Stimulated activated CD8-positive, alpha-beta memory T cell treated with anti-CD3 and anti-CD28 coated beads, Interleukin-12 subunit alpha, Interleukin-12 subunit beta, amount 100 ng/mL, for 1 hour (primary cell): ENCODE results near the gene CNOT2.
"Not testable (repeated sequence)": the region's sequence is repeated elsewhere in the genome, so short reads cannot be mapped to it uniquely, and the experiment has no call there.

Source experiments
- DNase-seq: peaks from one replicate; pipeline ENCODE4 v3.0.0-alpha.2; 2020; ENCODE audit warnings: low read depth

Gene CNOT2

DNA sequence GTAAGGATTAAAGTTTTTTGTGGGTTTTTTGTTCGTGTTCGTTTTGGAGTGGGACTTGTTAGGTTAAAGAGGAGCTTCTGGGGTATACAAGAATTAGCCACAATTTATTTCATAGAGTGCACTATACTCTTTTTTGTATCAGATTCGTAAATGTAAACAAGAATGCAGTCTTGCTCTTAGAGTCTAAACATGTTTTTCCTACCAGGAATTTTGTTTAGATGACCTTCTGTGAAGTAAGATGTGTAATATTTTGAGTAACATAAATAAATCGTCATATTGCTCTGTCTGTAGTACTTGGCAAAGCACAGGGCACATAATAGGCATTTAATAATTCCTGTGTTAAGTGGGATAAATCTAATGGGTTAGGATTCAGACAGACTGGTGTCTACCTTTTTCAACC lies 9.6 kb downstream of the CNOT2 start:
- DNase-seq = no peak

DNA sequence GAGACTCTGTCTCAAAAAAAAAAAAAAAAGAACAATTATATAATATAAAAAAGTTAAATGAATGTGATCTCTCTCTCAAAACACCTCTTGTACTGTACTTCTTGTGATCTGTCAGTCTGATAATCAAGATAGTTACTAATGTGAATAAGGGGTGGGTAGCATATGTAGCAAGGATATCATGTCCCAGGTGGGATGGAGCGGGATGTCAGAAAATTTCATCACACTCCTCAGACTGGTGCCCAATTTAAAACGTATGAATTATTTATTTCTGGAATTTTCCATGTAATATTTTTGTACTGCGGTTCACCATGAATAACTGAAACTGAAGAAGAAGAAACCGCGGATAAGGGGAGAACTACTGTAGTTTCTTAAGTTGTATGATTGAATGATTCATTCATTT lies 11.0 kb downstream of the CNOT2 start:
- no peak for DNase-seq

DNA sequence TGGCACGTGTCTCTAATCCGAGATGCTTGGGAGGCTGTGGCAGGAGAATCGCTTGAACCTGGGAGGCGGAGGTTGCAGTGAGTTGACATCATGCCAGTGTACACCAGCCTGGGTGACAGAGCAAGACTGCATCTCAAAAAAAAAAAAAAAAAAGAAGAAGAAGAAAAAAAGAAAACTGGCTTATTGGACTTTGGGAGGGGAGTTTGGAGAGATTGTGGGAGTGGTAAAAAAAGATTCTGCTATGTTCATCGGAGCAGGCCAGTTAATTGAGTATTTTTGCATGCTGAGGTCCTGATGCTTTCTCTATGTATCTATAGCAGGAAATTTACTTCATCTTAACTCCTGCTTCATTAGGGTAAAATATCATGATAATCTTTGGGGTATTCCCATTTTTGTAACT lies 11.6 kb downstream of the CNOT2 start:
- no peak for DNase-seq

DNA sequence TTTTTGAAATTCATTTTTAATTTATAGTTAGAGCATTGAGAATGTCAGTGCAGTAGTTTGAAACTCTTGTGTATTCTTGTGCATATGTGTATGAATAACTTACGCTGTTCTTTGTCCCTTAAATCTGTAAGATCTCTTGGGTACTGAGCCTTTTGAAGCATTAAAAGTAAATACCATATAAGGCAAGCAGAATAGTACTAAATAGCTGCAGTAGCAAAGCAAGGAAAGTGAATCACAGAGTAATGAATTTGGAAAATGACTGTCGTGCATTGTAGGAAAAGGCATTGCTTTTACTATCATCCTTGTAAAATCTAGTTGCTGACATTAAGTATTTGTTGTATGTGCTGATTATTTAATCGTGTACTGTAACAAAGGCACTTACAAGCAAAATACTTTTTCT lies 12.1 kb downstream of the CNOT2 start:
- no peak for DNase-seq

DNA sequence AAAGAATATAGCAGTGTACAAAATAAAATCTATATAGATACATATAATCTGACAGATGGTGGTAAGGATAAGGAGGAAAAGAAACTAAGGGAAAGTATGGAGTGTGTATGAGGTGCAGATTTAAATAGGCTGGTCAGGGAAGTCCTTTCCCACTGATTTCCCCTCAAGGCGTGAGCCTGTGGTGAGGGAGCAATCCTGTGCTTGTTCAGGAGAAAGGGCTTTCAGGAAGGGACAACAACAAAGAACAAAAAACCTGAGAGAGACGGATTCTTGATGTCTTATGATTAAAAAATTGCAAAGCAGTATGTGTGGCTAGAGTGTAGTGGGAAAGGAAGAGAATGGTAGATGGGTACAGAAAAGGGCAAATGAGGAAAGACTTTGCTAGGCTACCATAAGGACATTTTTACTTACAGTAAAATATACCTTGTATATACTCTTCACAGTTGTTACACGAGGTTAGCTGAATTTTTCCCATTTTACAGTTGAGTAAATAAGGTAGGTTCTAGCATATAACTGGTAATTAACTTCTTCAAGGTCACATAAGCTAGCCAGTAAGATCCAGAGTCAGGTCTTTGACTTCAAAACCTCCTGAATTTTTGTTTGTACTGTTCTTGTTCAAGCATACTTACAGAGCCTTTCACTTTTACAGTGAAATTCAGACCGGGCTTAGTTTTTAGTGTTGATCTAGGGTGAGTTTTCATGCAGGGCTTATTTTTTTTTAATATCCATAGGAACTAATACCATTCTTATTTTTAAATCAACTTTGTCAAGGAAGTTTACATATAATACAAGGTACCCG lies 15.6 kb downstream of the CNOT2 start:
- DNase-seq = no peak

DNA sequence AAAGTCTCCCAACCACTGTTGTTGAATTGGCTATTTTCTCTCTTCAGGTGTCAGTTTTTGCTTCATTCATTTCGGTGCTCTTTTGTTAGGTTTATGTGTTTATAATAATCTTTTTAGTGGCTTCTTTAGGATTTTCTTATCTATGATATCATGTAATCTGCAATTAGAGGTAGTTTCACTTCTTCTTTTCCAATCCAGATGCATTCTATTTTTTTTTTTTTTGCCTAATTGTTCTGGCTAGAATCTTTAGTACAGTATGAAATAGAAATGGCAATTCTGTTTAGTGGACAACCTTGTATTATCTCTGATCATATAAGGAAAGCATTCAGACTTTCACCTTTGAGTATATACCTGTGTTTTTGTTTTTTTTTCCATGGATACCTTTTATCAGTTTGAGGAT lies 17.4 kb downstream of the CNOT2 start:
- no peak for DNase-seq

DNA sequence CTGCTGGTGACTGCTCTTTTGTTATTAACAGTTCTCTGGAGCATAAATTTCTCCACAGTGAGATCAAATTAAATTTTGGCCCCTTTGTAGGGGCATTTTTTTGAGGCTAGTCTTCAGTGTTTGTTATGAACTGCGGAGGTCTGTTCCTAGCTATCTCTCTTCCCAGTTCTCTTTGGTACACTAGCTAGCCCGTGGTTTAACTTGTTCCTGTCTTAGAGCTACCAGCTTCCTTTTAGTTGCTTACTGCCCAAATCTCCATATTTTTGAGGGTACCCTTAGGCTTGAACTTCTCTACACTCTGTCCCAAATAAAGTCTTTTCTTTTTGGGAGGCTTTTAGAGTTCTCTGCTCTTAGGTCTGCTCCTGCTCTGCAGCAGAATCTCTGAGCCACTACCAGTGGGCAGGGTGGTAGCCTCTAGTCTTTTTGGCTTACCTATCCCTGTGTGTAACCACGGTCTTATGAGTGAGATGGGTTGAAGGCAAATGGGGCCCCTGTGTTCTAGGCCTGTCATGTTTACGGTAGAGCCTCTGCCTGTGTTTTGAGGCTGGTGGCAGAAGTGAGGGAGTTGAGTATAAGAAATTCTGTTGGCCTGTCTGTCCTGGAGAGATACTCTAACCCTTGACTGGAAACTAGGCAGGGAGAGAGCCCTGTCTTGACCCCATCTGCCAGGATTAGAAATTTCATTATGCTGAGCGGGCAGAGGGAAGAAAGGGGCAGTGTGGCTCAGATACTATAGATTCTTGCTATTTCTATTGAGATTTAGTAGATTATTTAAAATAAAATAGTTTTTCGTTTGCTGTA lies 21.0 kb downstream of the CNOT2 start:
- no peak for DNase-seq

DNA sequence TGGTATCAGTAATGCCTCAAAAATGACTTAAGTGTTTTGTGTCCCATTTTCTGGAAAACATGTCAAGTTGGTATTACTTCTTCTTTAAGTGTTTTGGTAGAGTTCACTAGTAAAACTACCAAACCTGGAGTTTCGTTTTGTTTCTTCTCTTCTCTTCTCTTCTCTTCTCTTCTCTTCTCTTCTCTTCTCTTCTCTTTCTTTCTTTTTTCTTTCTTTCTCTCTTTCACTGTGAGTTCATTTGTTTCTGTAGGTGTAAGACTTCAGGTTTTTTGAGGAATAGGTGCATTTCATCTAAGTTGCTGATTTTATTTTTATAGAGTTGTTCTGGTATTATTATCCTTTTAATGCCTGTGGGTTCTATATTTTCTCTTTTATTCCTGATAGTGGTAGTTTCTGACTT lies 21.9 kb downstream of the CNOT2 start:
- no peak for DNase-seq

DNA sequence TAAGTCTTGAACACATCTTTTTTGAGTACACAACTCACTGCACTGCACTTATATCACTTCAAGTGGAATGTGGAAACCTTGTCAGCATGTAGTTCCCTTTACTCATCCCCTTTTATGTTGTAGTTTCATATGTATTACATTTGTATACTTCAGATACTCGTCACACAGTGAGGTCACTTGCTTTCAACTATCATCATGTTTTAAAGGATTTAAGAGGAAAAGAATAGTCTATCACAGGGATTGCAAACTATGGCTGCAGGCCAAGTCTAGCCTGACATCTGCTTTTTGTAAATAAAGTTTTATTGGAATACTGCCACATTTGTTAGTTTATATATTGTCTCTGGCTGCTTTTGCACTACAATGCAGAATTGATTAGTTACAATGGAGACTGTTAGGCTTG lies 24.3 kb downstream of the CNOT2 start:
- no peak for DNase-seq

DNA sequence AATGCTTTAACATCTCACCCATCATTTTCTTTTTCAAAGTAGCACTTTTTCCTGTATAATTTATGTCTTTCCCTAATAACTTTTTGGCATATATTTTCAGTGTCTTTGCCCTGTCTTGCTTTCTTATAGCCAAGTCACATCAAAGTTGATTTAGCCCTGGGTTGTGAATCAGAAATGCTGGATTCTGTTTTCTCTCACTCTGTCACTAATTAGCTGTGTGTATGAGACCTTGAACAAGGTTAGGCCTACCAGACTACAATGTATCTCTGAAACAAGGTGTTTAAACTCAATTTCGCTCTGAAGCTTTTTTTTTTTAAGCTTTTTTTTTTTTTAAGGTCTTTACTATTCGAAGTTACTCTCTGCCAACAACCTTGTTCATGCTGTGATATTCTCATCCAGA lies 25.7 kb downstream of the CNOT2 start:
- no peak for DNase-seq

DNA sequence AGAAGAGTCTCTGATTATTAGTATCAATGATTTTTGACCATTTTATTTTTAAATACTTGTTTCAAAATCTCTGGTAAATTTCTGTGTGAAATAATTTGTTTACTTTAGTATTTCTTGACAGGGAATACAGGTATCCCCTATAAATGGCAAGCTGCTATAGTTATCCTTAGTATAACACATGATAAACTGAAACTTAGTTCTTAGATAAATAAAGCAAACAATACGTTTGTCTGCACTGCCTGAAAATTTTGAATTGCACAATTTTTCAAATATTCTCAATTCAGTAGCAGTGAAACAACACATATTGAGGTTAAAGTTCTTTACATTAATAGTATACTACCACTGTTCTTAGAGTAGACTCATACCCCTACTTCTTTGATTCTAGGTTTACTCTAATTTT lies 26.9 kb downstream of the CNOT2 start:
- no peak for DNase-seq

DNA sequence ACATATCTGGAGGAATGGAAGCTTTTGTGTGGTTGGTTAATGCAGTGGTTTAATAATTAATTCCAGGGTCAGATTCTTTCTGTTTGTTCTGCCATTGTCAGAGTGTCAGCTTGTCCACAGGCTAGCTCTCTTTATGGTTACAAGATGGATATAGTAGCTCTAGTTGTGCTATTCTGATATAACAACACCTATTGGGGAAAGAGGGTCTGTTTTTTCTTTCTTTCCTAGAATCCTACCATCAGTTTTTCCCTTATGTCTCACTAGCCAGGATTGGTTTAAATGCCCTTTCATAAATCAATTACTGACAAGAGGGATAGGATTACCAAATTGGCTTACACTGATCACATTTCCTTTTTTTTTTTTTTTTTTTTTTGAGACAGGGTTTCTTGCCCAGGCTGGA lies 27.8 kb downstream of the CNOT2 start:
- no peak for DNase-seq

DNA sequence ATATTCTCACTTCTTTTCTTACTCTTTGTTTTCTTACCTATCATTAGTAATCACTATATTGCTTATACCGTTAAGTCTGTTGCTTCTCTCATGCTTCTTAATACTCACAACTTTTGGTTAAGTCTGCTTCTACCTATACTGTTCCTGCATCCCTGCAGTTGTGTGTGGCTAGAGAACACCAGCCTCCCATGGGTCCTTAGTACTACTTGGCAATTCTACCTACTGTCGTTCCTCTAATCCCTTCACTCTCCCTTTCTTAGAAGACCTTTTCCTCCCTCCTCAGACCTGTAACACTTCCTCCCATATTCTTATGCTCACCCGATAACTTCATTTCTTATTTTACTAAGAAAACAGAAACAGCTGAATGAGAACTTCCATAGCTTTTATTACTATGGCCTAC lies 29.3 kb downstream of the CNOT2 start:
- DNase-seq = no peak

DNA sequence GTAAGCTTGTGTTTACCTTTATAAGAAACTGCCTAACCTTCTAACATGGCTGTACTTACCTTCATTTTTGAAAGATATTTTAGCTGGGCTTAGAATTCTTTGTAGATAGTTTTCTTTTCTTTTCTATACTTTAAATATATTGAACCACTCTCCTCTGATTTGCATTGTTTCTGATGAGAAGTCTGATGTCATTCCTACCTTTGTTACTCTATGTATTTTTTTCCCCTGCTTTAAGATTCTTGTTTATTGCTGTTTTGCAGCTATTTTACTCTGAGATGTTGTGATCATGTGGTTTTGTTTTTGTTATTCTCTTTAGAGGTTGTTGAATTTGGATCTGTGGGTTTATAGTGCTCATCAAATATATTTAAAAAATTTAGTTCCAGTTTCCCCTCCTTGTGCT lies 31.8 kb downstream of the CNOT2 start:
- no peak for DNase-seq

DNA sequence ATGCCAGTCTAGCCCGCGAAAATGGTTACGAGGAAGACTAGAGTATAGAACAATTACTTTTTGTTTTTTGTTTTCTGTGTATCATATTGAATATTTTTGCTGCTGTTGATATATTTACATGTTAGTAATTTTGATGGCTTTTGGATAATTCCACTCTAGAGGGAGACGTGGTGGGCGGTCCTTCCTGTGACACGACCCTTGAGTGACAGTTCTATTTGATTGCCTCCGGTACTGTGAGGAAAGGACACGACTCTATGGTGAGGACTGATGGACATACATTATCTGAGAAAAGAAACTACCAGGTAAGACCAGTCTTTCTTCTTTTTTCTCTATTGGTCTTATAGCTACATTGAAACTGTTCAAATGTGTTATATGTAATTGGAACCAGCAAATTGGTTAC lies 34.7 kb downstream of the CNOT2 start:
- DNase-seq = no peak

DNA sequence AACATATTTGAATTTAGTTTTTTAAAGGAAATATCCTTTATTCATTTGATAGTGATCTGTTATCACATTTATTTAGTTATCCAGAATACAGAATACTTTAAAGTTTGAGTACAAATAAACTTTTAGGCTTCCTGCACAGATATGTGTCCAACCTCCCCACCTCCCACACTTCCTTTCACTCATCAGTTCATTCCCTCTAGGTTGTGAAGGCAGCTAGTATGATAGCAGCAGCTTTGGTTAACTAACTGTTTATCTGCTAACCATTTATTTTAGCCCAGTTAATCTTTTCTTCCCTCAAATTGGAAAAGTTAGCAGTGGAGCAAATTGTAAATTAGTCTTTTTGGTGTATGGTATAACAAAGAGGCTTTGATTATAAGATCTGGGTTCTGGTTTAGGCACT lies 35.7 kb downstream of the CNOT2 start:
- no peak for DNase-seq

DNA sequence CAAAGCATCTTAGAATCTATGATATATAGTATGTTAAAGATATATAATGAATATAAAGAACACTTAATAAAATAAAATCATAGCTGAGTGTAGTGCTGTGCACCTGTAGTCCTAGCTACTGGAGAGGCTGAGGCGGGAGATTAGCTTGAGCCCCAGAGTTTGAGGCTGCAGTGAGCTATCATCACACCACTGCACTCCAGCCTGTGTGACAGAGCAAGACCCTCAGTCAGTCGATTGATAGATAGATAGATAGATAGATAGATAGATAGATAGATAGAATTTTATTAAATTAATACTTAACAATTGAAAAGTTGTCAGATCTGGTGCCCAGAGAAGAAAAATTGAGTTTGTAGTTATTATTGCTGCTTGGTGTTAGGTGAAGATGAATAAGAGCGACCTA lies 40.0 kb downstream of the CNOT2 start:
- DNase-seq = no peak

DNA sequence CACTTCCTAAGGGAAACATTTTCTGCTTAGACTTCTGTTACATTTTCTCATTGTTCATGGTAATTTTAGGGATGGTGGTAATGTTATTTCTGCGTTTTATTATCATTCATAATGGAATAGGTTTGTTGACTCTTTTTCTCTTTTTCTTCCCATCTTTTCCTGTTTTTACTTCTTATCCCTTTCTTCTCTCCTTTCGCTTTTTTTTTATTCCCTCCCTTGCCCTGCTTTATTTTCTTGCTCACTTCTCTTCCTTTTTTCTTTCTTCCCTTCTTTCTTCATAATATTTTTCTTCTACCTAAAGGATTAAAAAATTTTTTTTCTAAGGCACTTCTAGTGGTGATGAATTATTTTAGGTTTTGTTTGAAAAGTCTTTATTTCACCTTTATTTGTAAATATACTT lies 45.6 kb downstream of the CNOT2 start:
- DNase-seq = no peak

DNA sequence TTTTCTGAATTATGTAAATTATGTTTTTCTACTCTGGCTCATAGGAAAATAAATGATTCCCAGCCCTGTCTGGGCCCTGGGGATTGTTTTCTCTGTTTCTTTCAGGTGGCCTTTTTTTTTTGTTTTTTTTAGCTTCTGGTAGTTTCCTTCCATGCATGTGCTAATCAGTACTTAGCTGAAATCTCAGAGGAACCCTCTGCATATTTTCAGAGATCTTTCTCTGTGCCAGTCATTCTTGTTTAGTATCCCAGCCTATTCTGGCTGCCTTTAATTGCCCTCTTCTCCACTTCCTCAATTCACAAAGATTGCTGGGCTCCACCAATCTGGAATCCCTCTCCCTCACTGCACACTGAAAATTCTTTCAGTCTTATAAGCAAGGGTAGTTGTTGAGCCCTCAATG lies 46.9 kb downstream of the CNOT2 start:
- no peak for DNase-seq

DNA sequence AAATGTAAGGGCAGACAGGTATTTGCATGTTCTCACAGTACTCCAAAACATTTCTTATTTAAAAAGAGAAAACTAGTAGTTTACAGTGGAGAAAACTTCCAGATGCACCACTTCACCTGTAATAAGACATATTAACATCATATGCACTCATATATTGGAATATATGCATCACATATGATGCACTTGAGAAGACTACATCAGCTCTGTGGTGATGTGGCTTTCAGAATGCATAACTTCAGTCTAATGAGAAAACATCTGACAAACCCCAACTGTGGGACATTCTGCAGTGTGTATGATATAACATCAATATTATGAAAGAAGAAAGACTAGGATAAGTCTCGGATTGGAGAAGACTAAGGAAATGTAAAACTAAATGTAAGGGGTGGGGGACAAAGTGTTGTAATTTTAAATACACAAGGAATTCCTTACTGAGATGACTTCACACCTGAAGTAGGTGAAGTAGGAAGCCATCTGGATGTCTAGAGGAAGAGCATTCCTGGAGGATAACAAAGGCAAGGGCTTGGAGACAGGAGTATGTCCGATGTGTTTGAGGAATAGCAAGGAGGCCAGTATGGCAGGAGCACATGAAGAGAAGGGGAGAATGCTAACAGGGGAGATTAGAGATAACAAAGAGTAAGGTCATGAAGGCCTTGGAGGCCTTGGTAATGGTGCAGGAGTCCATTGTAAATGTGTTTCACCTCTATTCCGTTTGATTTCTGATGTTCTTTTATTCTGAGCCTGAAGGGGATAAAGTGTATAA lies 49.0 kb downstream of the CNOT2 start:
- no peak for DNase-seq

DNA sequence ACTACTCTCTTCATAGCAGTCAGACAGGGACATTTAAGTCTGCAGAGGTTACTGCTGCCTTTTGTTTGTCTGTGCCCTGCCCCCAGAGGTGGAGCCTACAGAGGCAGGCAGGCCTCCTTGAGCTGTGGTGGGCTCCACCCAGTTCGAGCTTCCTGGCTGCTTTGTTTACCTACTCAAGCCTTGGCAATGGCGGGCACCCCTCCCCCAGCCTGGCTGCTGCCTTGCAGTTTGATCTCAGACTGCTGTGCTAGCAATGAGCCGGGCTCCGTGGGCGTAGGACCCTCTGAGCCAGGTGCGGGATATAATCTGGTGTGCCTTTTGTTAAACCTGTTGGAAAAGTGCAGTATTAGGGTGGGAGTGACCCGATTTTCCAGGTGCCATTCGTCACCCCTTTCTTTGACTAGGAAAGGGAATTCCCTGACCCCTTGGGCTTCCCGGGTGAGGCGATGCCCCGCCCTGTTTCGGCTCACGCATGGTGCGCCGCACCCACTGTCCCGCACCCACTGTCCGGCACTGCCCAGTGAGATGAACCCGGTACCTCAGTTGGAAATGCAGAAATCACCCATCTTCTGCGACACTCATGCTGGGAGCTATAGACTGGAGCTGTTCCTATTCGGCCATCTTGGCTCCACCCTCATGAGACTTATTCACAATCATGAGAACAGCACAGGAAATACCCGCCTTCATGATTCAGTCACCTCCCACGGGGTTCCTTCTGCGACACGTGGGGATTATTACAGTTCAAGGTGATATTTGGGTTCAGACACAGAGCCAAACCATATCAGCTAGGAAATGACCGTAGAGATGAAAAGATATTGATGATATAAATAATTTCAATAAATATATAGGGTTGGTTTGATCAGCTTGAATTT lies 61.7 kb downstream of the CNOT2 start:
- DNase-seq = not testable (repeated sequence)

DNA sequence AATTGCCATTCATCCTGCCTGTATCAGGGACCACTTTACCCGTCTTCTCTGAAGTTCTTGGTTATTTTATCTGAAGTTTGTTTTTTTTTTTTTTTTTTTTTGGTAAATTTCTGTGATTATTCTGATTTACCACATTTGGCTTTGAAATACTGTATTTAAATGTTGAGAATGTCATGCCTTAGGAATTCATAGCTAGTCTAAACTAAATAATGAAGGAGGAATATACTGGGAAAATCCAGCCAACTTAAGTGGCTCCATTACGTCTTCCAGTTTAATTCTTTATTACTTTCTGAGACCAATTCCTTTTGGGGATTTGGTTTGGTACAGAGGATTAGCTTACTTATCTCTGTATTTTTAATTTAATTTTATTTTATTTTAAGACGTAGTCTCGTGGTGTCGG lies 62.6 kb downstream of the CNOT2 start:
- no peak for DNase-seq
